Nephron progenitor cell (in vitro differentiated cells): ENCODE measurements around the gene MARK1.

ENCODE experiments used
- DNase-seq: peaks from one replicate; pipeline ENCODE4 v3.0.0; 2021
- H3K27ac Mint-ChIP-seq: 2 replicates; pipeline ENCODE4 v1.8.0; 2021; ENCODE audit warnings: mild to moderate bottlenecking, moderate library complexity, mixed read lengths
- H3K27me3 Mint-ChIP-seq: 2 replicates; pipeline ENCODE4 v1.8.0; 2021; ENCODE audit warnings: mild to moderate bottlenecking, low read depth, mixed read lengths; ENCODE audit not compliant: poor library complexity
- H3K36me3 Mint-ChIP-seq: 2 replicates; pipeline ENCODE4 v1.8.0; 2021; ENCODE audit warnings: low read depth, mixed read lengths
- H3K4me1 Mint-ChIP-seq: 2 replicates; pipeline ENCODE4 v1.8.0; 2021; ENCODE audit warnings: mixed read lengths
- H3K4me3 Mint-ChIP-seq: 2 replicates; pipeline ENCODE4 v1.8.0; 2021; ENCODE audit warnings: mild to moderate bottlenecking, moderate library complexity, mixed read lengths
- H3K9me3 Mint-ChIP-seq: 2 replicates; pipeline ENCODE4 v1.8.0; 2021; ENCODE audit warnings: mild to moderate bottlenecking, moderate library complexity, mixed read lengths
- CTCF ChIP-seq: fragments of 200-600 bp; sonication (generic); IDR thresholded peaks from 2 replicates; pipeline ENCODE4 v1.5.0; 2021; ENCODE audit warnings: antibody characterized with exemption

MARK1 gene

GRCh38 chr1:220511179-220511578 is 16.8 kb upstream of the MARK1 start:
- H3K27me3 Mint-ChIP-seq: peaks cover 4% of the 10 kb centered on the region
- H3K9me3 Mint-ChIP-seq: no peaks in the 10 kb centered on the region
- no peak for TF ChIP-seq CTCF
- no peaks in the 10 kb centered on the region for H3K36me3 Mint-ChIP-seq
- no peak for DNase-seq
- H3K27ac Mint-ChIP-seq: no peak overlapping the region
- H3K4me1 Mint-ChIP-seq: no peaks in the 10 kb centered on the region
- H3K4me3 Mint-ChIP-seq: no peak overlapping the region

- Mint-ChIP-seq H3K27me3 (peaks cover 4% of the 10 kb centered on the region), H3K27ac (no peak overlapping the region), H3K4me1 (no peaks in the 10 kb centered on the region), H3K36me3 (no peaks in the 10 kb centered on the region), H3K9me3 (no peaks in the 10 kb centered on the region), H3K4me3 (no peak overlapping the region)
- DNase-seq: peak; percentile 23
- TF ChIP-seq CTCF: peak; percentile 43
Measured at GRCh38 chr1:220511785-220512184, 16.2 kb upstream of the MARK1 start.

- Mint-ChIP-seq H3K36me3 (no peaks in the 10 kb centered on the region), H3K4me1 (no peaks in the 10 kb centered on the region), H3K27me3 (no peaks in the 10 kb centered on the region), H3K4me3 (no peak overlapping the region), H3K27ac (no peak overlapping the region), H3K9me3 (peaks cover 11% of the 10 kb centered on the region)
- no peak for TF ChIP-seq CTCF
- no peak for DNase-seq
Measured at GRCh38 chr1:220513834-220514233, 14.1 kb upstream of the MARK1 start.

GRCh38 chr1:220514256-220514655 is 13.7 kb upstream of the MARK1 start:
- no peak for TF ChIP-seq CTCF
- no peak overlapping the region for H3K4me3 Mint-ChIP-seq
- no peak overlapping the region for H3K27ac Mint-ChIP-seq
- peaks cover 13% of the 10 kb centered on the region for H3K9me3 Mint-ChIP-seq
- no peak for DNase-seq
- peaks cover 4% of the 10 kb centered on the region for H3K27me3 Mint-ChIP-seq
- no peaks in the 10 kb centered on the region for H3K36me3 Mint-ChIP-seq
- H3K4me1 Mint-ChIP-seq: no peaks in the 10 kb centered on the region

- no peak for DNase-seq
Measured at GRCh38 chr1:220516014-220516721, 11.8 kb upstream of the MARK1 start.

More at GRCh38 chr1:220516014-220516721, 11.8 kb upstream of the MARK1 start:
- no peaks in the 10 kb centered on the region for H3K4me1 Mint-ChIP-seq
- H3K27ac Mint-ChIP-seq: no peak overlapping the region
- H3K36me3 Mint-ChIP-seq: no peaks in the 10 kb centered on the region
- peaks cover 14% of the 10 kb centered on the region for H3K9me3 Mint-ChIP-seq
- no peak for TF ChIP-seq CTCF
- peaks cover 5% of the 10 kb centered on the region for H3K27me3 Mint-ChIP-seq
- no peak overlapping the region for H3K4me3 Mint-ChIP-seq
